NCI-H1417 (cell line): Measurements from ENCODE around the gene UBE2F.
"Not testable (repeated sequence)": the region's sequence is repeated elsewhere in the genome, so short reads cannot be mapped to it uniquely, and the experiment has no call there.

ENCODE experiments used
- DNase-seq, 3 experiments: peaks; one replicate each; lab custom pipeline; 2025; lab: John Stamatoyannopoulos, UW

Gene UBE2F

GRCh38 chr2:237980087-237980486 is 13.3 kb downstream of the UBE2F start:
- DNase-seq: no peak

- DNase-seq: no peak
Measured at GRCh38 chr2:237980751-237981150, 13.9 kb downstream of the UBE2F start.

- DNase-seq: not testable (repeated sequence)
Measured at GRCh38 chr2:237981621-237982020, 14.8 kb downstream of the UBE2F start.

DNA sequence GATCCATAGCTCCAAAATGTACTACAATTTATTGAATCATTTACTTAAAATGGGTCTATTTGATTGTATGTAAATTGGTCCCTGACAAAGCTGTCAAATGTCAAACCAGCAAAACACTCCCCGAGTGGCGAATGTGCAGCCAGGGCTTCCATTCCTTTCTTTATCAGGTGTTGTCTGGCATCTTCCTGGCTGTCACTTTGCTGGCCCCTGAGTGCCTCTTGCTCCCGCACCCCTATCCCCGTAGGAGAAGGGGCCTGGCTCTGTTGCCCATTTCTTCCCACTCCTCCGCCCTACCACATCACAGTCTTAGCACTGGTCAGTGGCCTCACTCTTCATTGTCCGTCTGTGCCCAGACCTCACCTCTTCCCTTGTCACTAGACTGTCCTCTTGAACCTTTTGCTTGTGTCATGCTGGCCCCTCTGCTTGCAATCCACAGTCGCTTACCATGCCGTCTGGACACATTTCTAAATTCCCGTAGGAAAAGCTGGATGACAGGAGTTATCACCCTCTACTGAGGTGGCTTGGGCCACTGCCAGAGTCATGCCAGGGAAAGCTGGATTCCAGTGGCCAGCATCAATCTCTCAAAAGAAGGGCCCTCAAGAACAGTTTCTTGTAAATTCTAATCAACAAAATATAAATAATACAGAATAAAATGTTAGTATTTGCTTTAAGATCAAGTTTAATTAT is 15.4 kb downstream of the UBE2F start:
- no peak for DNase-seq

GRCh38 chr2:237983922-237984321 is 17.1 kb downstream of the UBE2F start:
- no peak for DNase-seq

- no peak for DNase-seq
Measured at GRCh38 chr2:237987268-237987667, 20.5 kb downstream of the UBE2F start.

DNA sequence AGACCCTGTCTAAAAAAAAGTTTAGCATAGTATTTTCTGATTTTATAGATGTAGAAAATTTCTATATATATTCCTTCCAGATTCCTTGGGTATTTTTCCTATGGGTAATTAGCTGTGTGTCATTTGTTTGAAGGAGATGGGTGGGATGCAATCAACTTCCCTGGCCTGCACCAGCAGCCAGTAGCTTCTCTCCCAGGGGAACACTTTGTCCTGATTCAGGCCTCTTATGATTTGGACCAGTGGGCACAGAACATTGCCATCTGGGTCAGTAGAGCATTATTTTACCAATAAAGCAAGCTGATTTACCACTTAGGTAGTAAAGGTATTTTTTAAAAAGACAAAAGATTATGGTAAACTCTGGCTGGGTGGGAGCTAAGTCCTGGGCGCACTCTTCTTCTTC is 26.9 kb downstream of the UBE2F start:
- no peak for DNase-seq

GRCh38 chr2:237995036-237995435 is 28.2 kb downstream of the UBE2F start:
- no peak for DNase-seq

GRCh38 chr2:237996021-237996593 is 29.3 kb downstream of the UBE2F start:
- DNase-seq: peak in 1 of 3 experiments; percentile 19

DNA sequence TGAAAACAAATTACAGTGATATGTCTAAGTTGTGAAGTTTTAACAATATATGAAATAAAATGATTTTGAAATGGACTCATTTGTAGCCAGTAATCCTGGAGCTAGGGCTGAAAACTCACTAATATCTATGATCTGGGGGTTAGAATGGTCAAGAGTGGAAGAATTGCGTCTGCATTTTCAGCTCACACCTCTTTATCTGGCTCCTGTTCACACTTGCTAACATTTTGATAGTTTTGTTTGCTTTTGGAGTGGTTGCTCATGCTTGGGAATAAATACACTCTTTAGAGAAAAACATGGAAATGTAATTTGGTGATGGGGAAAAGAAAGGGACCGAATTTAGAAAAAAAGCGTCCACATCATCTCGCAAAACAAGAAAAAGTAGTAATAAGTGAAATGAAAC is 30.7 kb downstream of the UBE2F start:
- DNase-seq: no peak

- no peak for DNase-seq
Measured at GRCh38 chr2:237998530-237998929, 31.7 kb downstream of the UBE2F start.

GRCh38 chr2:238003234-238004031 is 36.6 kb downstream of the UBE2F start:
- DNase-seq: no peak

DNA sequence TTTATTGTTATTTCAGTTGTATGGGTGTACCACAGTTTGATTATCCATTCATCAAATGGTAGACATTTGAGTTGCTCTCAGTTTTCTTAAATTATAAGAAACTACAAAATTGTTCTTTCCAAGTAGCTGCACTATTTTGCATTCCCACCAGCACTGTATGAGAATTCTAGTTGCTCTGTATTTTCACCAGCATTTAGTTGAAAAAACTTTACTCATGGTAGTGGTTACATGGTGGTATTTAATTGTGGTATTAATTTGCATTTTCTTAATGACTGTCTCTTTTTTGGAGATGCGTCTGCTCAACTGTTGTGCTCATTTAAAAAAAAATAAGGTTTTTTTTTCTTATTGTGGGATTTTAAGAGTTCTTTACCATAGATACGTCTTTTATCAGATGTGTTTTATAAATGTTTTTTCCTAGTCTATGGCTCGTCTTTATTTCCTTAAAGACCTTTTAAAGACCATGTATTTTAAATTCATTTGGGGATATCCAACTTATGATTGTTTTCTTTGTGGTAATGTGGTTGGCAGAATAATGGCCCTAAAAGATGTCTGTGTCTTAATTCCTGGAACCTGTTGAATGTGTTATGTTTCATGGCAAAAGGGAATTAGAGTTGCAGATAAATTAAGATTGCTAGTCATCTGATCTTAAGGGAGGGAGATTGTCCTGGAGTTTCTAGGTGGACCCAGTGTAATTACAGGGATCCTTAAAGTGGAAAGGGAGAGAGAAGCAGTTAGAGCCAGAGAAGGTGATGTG is 37.4 kb downstream of the UBE2F start:
- DNase-seq: peak in 1 of 3 experiments; percentile 24

GRCh38 chr2:238005528-238005927 is 38.7 kb downstream of the UBE2F start:
- DNase-seq: peak in 1 of 3 experiments; percentile 3

- no peak for DNase-seq
Measured at GRCh38 chr2:238006510-238006909, 39.7 kb downstream of the UBE2F start.

GRCh38 chr2:238007924-238008323 is 41.1 kb downstream of the UBE2F start:
- no peak for DNase-seq

DNA sequence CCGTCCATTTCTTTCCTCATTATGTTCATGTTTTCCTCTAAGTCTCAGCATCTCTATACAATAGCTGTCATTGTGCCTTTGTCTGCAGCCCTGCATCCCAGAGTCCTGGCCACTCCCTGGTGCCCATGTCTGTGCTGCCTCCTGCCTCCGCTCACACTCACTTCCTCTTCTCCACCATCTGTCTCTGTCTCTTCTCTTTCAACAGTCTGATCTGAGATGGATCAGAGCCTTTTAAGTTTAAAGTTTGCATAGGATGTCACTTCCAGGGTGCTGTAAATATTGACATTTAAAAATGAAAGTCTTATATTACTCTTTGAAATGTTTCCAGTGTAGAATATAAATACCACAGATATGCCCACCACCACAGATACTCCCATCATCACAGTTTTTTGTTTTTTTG is 42.7 kb downstream of the UBE2F start:
- DNase-seq: no peak

GRCh38 chr2:238010572-238010971 is 43.8 kb downstream of the UBE2F start:
- no peak for DNase-seq

DNA sequence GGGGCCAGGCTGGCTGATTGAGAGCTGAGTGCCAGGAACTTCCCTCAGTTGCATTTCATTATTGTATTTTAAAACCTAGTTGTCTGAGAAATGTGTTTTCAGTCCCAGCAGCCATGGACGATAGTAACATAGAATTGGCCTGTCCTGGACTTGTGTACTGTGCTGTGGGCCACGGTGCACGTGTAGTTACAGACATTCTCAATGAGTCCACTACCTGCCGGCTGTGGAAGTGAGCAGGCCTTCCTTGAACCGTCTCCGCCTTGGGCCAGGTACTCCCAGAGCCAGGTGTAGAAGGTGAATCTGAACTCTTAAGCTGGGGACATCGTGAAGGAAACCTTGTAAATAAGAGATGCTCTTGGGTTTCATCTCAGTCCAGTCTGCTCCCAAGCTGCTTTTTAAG is 47.0 kb downstream of the UBE2F start:
- no peak for DNase-seq

- DNase-seq: no peak
Measured at GRCh38 chr2:238015705-238016104, 48.9 kb downstream of the UBE2F start.

DNA sequence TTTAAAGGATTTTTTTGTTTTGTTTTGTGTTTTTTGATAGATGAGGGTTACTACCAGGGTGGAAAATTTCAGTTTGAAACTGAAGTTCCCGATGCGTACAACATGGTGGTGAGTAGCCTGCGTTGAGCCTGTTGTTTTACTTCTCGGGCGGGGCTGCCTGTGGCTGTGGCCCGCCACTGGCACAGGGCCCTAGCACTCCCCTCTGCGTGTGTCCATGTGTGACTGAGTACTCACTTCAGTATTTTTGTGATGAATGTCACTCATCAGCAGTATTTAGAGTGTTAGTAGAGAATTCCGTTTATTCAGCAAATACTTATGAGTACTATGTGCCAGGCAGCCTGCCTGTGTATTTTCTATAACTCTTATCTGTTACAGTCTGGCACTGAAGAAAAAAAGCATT is 49.7 kb downstream of the UBE2F start:
- peak in 1 of 3 experiments; percentile 6 for DNase-seq

DNA sequence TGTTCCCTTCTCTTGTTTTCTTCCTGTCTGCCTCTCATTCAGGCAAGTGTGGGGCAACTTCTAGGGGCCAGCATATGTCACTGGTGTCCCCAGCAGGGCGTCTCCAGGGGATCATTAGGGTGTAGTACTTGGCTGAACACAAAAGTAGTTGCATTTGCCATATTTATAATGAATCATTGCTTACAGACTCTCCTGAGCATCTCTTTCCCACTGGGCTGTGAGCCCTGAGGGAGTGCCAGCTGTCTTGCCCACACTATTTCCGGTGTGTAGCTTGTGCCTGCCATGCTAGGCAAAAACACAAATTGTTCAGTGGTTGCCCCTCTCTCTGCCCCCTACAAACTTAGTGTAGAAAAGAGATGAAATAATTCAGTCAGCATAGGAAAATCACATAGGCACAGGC is 53.1 kb downstream of the UBE2F start:
- DNase-seq: no peak
